Neural cell (in vitro differentiated cells): ENCODE results near the gene RPL13A.

Experiments used
- CTCF ChIP-seq: fragments of 450-650 bp; IDR thresholded peaks from 2 replicates; pipeline ENCODE4 v1.5.1; 2014; ENCODE audit warnings: antibody characterized with exemption, mild to moderate bottlenecking, moderate library complexity; ENCODE audit not compliant: poor library complexity, severe bottlenecking
- EP300 ChIP-seq: fragments of 450-650 bp; conservative IDR thresholded peaks from 2 replicates; pipeline ENCODE4 v1.6.1; 2014; ENCODE audit warnings: antibody characterized with exemption, mild to moderate bottlenecking, moderate library complexity; ENCODE audit not compliant: poor library complexity, severe bottlenecking
- EZH2 ChIP-seq: fragments of 200-600, 300-800 bp; shearing (Covaris generic), sonication (generic); IDR thresholded peaks from 2 replicates; pipeline ENCODE4 v1.6.1; 2014; ENCODE audit warnings: antibody characterized with exemption, low read length, borderline replicate concordance, mild to moderate bottlenecking; ENCODE audit not compliant: insufficient read depth, poor library complexity, severe bottlenecking
- MXI1 ChIP-seq: fragments of 450-650 bp; conservative IDR thresholded peaks from 2 replicates; pipeline ENCODE4 v1.6.1; 2014; ENCODE audit warnings: antibody characterized with exemption, mild to moderate bottlenecking; ENCODE audit not compliant: poor library complexity, severe bottlenecking
- POLR2AphosphoS5 ChIP-seq: IDR thresholded peaks from 2 replicates; pipeline ENCODE4 v1.6.1; 2012
- RAD21 ChIP-seq: fragments of 450-650 bp; conservative IDR thresholded peaks from 2 replicates; pipeline ENCODE4 v1.6.1; 2014; ENCODE audit warnings: antibody characterized with exemption, mild to moderate bottlenecking, moderate library complexity
- REST ChIP-seq: IDR thresholded peaks from 2 replicates; pipeline ENCODE4 v1.6.1; 2012; ENCODE audit warnings: borderline replicate concordance
- SMC3 ChIP-seq: fragments of 450-650 bp; conservative IDR thresholded peaks from 2 replicates; pipeline ENCODE4 v1.6.1; 2014; ENCODE audit warnings: antibody characterized with exemption, mild to moderate bottlenecking, moderate library complexity; ENCODE audit not compliant: poor library complexity
- TAF1 ChIP-seq: IDR thresholded peaks from 2 replicates; pipeline ENCODE4 v1.6.1; 2012; ENCODE audit warnings: low read depth

GRCh38 chr19:49455773-49456172, 31.6 kb upstream of the RPL13A start:
- TF ChIP-seq EZH2 (no peak), CTCF (no peak), SMC3 (no peak), EP300 (no peak), MXI1 (no peak), TAF1 (no peak), POLR2AphosphoS5 (no peak), RAD21 (no peak), REST (no peak)
